ENCODE results near the gene CD83. TPM values are rescaled to one million over a fixed set of nuclear protein-coding genes. Genes with fewer than 3 reads are reported as not detected.

The CD83 gene
- total RNA-seq, 1 experiment from 2014 or later: 7.0 TPM

- Histone ChIP-seq H3K27me3 (ENCODE audit: insufficient read depth, low read length) (no peaks in the 10 kb centered on the region), H2BK20ac (ENCODE audit: low read depth, low read length, poor library complexity, severe bottlenecking) (no peak overlapping the region), H4K91ac (ENCODE audit: insufficient read length, low read depth, low read length) (no peak overlapping the region), H2AFZ (ENCODE audit: low read length) (no peak overlapping the region), H2BK5ac (ENCODE audit: insufficient read length, low read length) (no peak overlapping the region), H2BK120ac (ENCODE audit: low read depth, low read length, poor library complexity, severe bottlenecking) (no peak overlapping the region), H3K23me2 (ENCODE audit: insufficient read length, low read depth, low read length, poor library complexity, severe bottlenecking) (no peaks in the 10 kb centered on the region), H4K8ac (replicated peaks; ENCODE audit: insufficient read length, low read depth, low read length) (no peak overlapping the region), H3K4me1 (ENCODE audit: insufficient read depth, low read length) (peaks cover 12% of the 10 kb centered on the region), H2BK12ac (ENCODE audit: insufficient read length, low read depth, low read length) (no peak overlapping the region), H4K20me1 (ENCODE audit: control insufficient read depth, insufficient read depth, insufficient read length) (no peaks in the 10 kb centered on the region), H3K79me1 (ENCODE audit: insufficient read depth, low read depth, low read length, poor library complexity, severe bottlenecking) (no peaks in the 10 kb centered on the region), H3K14ac (ENCODE audit: insufficient read depth, low read length) (no peak overlapping the region), H3K4me2 (ENCODE audit: insufficient read depth, insufficient read length, low read length) (no peak overlapping the region), H3K9ac (ENCODE audit: extremely low read depth, insufficient read length, low read length) (no peak overlapping the region), H3K18ac (ENCODE audit: insufficient read length, low read depth, low read length) (no peak overlapping the region), H2AK5ac (ENCODE audit: insufficient read length, low read length) (no peak overlapping the region), H4K5ac (ENCODE audit: insufficient read length, low read depth, low read length) (no peak overlapping the region), H2BK15ac (ENCODE audit: low read depth, low read length) (no peak overlapping the region), H3T11ph (ENCODE audit: low read length) (no peak overlapping the region), H3K27ac (ENCODE audit: insufficient read length, low read depth, low read length) (no peak overlapping the region), H3K4ac (ENCODE audit: low read depth, low read length) (no peak overlapping the region), H3K56ac (ENCODE audit: insufficient read length, low read depth, low read length) (no peak overlapping the region), H3K9me3 (ENCODE audit: control insufficient read depth, low read depth, low read length) (no peaks in the 10 kb centered on the region), H3K79me2 (ENCODE audit: insufficient read depth, low read length) (no peaks in the 10 kb centered on the region), H3K23ac (ENCODE audit: insufficient read length, low read depth, low read length) (no peak overlapping the region)
- H3K4me3 Mint-ChIP-seq: no peak overlapping the region
- H3K4me1 Mint-ChIP-seq: peaks cover 29 to 30% of the 10 kb centered on the region in 2 experiments
- no peaks in the 10 kb centered on the region for H3K27me3 Mint-ChIP-seq (ENCODE audit: low read depth)
- no peak overlapping the region; a peak in 1 of 7 replicates for H3K27ac Mint-ChIP-seq
- peaks cover 0 to 6% (median 0%) of the 10 kb centered on the region in 3 experiments; a peak in 4 of 7 replicates for H3K36me3 Mint-ChIP-seq (ENCODE audit: insufficient read depth in 1 of 3, low read depth in 3 of 3)
- TF ChIP-seq, protein P1, sequence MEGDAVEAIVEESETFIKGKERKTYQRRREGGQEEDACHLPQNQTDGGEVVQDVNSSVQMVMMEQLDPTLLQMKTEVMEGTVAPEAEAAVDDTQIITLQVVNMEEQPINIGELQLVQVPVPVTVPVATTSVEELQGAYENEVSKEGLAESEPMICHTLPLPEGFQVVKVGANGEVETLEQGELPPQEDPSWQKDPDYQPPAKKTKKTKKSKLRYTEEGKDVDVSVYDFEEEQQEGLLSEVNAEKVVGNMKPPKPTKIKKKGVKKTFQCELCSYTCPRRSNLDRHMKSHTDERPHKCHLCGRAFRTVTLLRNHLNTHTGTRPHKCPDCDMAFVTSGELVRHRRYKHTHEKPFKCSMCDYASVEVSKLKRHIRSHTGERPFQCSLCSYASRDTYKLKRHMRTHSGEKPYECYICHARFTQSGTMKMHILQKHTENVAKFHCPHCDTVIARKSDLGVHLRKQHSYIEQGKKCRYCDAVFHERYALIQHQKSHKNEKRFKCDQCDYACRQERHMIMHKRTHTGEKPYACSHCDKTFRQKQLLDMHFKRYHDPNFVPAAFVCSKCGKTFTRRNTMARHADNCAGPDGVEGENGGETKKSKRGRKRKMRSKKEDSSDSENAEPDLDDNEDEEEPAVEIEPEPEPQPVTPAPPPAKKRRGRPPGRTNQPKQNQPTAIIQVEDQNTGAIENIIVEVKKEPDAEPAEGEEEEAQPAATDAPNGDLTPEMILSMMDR (conservative IDR thresholded peaks at IDR 0.05): no peak
- no peak for DNase-seq
- WGBS (ENCODE audit: extremely low coverage, insufficient read length, low lambda C conversion rate): no CpG with 5 or more reads among the region's 7 CpGs
- H3K9me3 Mint-ChIP-seq: no peaks in the 10 kb centered on the region
Measured at GRCh38 chr6:14131579-14131978, 14.0 kb downstream of the CD83 start.
